Stimulated activated CD8-positive, alpha-beta memory T cell treated with anti-CD3 and anti-CD28 coated beads, Interleukin-7, amount 100 ng/mL, for 48 hours (primary cell): ENCODE data around the gene MEAF6.
A peak's percentile ranks its signal among the peaks of the same experiment; 100 is the strongest.
"Not testable (repeated sequence)": the region's sequence is repeated elsewhere in the genome, so short reads cannot be mapped to it uniquely, and the experiment has no call there.

Experiments used
- DNase-seq, 2 donors: peaks; one replicate each; pipeline ENCODE4 v3.0.0-alpha.2; 2020; ENCODE audit warnings: low read depth in 1 of 2; ENCODE audit errors: extremely low read depth in 1 of 2

MEAF6 gene

DNA sequence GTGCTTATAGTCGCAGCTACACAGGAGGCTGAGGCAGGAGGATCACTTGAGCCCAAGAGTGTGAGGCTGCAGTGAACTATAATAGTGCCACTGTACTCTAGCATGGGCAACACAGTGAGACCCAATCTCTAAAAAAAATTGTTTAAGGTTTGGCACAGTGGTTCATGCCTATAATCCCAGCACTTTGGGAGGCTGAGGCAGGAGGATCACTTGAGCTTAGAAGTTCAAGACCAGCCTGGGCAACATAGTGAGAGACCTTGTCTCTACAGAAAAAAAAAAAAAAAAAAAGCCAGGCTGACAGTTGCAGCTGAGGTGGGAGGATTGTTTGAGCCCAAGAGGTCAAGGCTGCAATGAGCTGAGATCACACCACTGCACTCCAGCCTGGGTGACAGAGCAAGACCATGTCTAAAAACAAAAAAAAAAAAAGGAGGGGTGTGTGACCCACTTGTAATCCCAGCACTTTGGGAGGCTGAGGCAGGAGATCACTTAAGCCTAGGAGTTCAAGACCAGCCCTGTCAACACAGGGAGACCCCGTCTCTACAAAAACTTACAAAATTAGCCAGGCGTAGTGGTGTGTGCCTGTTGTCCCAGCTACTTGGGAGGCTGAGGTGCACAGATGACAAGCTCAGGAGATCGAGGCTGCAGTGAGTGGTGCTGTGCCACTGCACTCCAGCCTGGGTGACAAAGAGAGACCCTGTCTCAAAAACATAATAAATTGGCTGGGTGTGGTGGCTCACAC lies 18.0 kb upstream of the MEAF6 start:
- DNase-seq, result not testable (repeated sequence)

DNA sequence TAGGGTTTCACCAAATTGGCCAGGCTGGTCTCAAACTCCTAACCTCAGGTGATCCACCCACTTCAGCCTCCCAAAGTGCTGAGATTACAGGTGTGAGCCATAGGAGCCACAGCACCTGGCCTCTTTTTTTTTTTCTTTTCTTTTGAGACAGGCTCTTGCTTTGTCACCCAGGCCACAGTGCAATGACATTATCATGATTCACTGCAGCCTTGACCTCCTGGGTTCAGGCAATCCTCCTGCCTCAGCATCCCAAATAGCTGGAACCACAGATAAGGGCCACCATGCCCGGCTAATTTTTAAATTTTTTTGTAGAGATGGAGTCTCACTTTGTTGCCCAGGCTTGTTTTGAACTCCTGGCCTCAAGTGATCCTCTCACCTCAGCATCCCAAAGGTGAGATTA lies 15.3 kb upstream of the MEAF6 start:
- DNase-seq, result not testable (repeated sequence)

DNA sequence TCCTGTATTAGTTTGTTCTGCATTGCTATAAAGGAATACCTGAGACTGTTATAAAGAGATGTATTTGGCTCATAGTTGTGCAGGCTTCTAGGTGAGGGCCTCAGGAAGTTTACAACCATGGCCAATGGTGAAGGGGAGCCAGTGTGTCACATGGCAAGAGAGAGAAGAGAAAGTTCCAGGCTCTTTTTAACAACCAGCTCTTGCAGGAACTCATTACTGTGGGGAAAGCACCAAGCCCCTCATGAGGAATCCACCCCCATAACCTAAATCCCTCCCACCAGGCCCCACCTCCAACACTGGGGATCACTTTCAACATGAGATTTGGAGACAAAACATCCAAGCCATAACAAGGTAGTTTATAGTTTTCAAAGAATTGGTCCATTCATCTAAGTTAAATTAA lies 5.0 kb upstream of the MEAF6 start:
- DNase-seq, result no peak

- DNase-seq, result peak; percentile 44 to 72
Measured at GRCh38 chr1:37518929-37519328, 4.4 kb upstream of the MEAF6 start.

DNA sequence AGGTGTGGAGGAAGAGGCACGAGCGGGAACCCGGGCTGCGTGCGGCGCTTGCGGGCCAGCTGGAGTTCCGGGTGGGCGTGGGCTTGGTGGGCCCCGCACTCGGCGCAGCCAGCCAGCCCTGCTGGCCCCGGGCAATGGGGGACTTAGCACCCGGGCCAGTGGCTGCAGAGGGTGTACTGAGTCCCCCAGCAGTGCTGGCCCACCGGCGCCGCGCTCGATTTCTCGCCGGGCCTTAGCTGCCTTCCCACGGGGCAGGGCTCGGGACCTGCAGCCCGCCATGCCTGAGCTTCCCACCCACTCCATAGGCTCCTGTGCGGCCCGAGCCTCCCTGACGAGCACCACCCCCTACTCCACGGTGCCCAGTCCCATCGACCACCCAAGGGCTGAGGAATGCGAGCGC lies 3.7 kb upstream of the MEAF6 start:
- not testable (repeated sequence) for DNase-seq

DNA sequence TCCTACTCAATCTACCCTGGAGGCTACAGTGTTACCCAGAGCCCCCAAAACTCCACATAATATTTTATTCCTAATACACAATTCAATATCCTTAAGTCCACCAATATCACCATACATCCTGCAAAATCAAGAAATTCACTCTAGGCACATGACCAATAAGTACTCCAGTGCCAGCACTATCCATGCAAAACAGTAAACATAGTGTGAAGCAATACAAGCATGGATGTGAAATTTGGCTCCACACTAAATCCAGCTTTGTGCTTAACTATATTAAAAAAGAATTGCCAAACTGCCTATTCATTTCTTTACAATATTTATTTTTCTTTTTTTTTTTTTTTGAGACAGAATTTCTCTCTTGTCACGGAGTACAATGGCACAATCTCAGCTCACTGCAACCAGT lies 3.0 kb upstream of the MEAF6 start:
- DNase-seq, result no peak

DNA sequence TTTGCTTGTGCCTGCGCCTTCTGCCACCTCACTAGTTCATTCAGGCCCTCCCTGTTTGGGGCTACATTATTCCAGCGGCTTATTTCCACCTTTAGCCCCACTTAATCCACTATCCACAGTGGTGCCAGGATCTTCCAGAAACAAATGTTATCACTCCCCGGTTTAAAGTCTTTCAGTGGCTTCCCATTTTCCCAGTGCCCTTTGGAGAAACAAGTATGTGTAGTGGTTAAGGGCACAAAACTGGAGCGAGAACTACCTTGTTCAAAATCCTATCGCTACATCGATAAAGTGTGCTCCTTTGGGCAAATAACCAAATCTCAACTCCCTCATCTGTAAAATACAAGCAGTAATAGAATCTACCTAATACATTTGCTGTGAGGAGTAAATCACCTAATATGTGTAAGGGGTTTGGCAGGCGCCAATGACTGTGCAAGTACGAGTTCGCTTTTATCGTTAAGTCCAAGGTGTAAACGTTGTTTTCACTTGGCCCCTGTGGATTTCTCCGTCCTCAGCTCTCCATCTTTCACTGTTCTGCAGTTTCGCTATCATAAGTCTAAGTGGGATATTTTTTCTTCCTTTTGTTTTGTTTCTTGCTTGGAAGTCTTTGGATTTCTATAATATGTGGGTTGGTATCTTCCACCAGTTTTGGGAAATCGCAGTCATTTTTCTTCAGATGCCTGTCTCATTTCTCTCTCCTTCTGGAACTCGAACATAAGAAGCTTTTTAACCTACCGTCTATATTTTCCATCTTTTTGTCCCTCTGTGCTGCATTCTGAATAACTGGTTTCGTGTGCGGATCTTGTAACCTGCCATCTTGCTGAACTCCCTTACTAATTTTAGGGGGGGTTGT lies 844 bp upstream of the MEAF6 start:
- DNase-seq, result no peak

DNA sequence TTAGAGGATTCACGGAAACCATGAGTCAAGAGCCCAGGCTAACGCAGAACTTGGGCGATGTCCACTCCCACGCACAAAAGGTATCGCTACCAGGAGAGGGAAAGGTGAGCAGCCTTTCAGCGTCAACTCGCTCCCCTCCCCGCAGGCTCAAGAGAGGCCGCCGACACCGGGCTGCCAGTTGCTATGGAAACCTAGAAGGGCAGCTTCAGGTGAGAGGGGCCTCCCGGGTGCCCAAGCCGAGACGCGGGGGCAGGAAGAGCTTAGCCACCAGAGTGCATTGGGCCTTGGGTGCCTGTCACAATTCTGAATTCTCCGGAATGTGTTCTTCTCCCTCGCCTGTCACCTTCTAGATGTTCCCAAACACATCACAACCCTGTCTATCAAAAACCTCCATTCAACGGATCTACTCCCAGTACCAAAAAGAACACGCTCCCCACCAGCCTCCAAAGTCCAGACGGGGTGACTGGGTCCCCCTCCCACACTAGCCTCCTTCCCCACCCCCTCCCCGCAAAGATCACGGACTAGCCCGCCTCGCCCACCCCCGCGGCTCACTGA lies 694 bp downstream of the MEAF6 start:
- peak; percentile 54 to 73 for DNase-seq

DNA sequence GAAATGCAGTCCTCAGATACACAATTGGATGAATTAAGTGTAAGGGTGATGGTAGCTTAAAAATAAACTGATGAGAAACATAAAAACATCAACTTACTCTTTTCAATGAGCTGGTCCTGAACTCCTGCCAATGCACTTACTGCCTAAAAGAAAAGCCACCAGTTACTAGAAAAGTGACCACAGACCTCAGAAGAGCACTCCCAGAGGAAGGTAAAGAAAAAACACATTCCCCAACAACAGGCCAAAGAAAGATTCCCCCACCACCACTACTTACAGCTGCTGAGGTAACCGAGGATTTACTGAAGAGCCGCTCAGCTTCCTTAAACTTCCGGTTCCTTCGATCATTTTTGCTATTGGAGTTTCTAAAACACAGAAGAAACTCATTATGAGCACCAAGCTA lies 5.4 kb downstream of the MEAF6 start:
- no peak for DNase-seq

GRCh38 chr1:37506740-37507139 lies 7.8 kb downstream of the MEAF6 start:
- no peak for DNase-seq

- DNase-seq, result not testable (repeated sequence)
Measured at GRCh38 chr1:37502791-37503190, 11.8 kb downstream of the MEAF6 start.

- DNase-seq, result no peak
Measured at GRCh38 chr1:37502104-37502503, 12.5 kb downstream of the MEAF6 start.

DNA sequence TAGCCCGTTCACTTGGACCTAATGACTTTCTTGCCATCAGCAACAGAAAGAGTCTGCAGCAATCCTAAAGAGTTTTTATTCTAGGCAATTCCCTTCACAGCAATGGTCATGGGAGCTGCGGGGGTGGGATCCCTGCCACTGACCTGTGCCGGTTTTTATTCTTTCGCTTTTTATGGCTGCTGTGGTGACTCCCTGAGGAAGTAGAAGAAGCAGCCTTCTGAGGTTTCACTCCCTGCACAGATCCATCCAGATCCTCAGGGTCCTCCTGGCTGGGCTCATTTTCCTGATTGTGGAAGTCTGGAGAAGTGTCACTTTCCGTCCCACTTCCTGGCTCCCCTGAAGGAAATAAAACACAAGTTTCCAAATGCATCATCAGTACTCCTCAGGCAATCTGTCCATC lies 12.9 kb downstream of the MEAF6 start:
- DNase-seq, result no peak

DNA sequence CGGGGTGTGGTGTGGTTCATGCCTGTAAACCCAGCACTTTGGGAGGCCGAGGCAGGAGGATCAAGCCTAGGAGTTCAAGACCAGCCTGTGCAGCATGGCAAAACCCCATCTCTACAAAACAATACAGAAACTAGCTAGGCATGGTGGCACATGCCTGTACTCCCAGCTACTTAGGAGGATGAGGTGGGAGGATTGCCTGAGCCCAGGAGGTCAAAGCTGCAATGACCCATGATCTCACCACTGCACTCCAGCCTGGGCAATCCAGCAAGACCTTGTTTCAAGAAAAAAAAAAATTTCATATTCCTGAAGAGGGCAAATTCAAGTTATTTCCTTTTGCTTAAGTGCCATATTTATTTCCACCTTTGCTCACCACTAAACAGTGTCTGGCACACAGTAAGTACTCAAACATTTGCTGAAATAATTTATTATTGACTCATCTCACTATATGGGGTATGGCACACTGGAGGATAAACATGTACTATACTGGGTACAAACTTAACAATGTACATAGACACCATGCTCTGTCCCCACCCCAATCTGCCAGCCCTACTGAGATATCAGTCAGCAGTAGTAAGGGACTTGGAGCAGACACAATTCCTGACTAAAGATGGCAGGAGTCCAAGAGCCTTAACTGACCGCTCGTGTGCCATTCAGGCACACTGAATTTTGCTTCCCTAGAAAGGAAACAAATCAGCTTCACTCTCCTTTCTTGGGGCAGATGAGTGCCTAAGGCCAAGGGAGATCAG lies 15.5 kb downstream of the MEAF6 start:
- no peak for DNase-seq

- DNase-seq, result no peak
Measured at GRCh38 chr1:37497832-37498231, 16.7 kb downstream of the MEAF6 start.

- no peak for DNase-seq
Measured at GRCh38 chr1:37495875-37496274, 18.7 kb downstream of the MEAF6 start.

DNA sequence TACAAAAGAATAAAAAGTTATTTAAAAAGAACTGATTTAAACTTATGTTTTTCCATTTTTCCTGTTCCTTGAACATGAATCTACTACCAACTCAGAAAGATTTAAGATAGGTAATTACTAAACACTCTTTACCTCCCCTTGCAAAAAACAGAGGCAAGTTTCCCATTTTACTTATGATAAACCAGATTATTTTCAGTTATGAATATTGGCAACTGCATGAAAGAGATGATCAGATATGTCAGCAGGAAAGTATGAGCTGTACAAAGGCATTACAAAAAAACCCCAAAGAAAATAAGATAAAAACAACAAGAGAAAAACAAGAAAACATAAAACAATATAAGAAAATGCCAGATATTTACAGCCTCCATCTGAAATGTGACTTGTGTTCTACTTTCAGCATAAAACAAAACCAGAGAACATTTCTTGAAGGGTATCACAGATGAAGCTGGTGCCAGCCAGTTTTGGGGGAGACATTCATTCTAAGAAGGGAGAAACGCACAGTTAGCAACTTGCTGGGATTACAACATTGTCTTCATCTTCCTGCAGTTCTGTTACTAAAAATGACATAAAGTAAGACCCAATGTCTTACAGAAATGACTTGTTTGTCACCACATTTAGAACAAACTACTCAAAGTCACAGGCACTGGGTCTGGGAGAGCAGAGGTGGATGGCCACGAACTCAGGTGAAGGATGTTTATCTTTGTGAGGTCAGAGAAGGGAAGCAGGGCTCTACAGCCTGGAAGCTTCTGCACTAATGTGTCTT lies 21.0 kb downstream of the MEAF6 start:
- no peak for DNase-seq

GRCh38 chr1:37487619-37487984 lies 27.0 kb downstream of the MEAF6 start:
- no peak for DNase-seq

- peak in 1 of 2 donors; percentile 54 for DNase-seq
Measured at GRCh38 chr1:37486680-37487618, 27.6 kb downstream of the MEAF6 start.
